Activated naive CD4-positive, alpha-beta T cell treated with anti-CD3 and anti-CD28 coated beads, Interleukin-2, amount 50 U/mL, for 72 hours (primary cell): ENCODE results near the gene CLEC7A. TPM values are rescaled to one million over a fixed set of nuclear protein-coding genes. Genes with fewer than 3 reads are reported as not detected.

Source experiments
- ATAC-seq, 2 donors: fragments of 150-1000 bp; cut with Tn5 transposase; 2 replicates each; pipeline ENCODE4 v1.10.0; 2021; ENCODE audit warnings: mild to moderate bottlenecking in 2 of 2, moderate library complexity in 2 of 2
- DNase-seq, 2 donors: peaks; one replicate each; pipeline ENCODE4 v3.0.0; 2021 to 2022; ENCODE audit warnings: low spot score in 2 of 2
- H3K27ac Mint-ChIP-seq, 2 donors: one replicate each; pipeline ENCODE4 v1.8.0; 2022; ENCODE audit warnings: mild to moderate bottlenecking in 2 of 2, mixed read lengths in 2 of 2
- H3K36me3 Mint-ChIP-seq, 2 donors: one replicate each; pipeline ENCODE4 v1.8.0; 2022; ENCODE audit warnings: mixed read lengths in 2 of 2
- H3K9me3 Mint-ChIP-seq, 2 donors: one replicate each; pipeline ENCODE4 v1.8.0; 2022; ENCODE audit warnings: mixed read lengths in 2 of 2
- total RNA-seq, 2 donors: library from RNA; stranded (reverse); gene quantifications; one replicate each; pipeline ENCODE4 v1.2.3, GENCODE V29; 2022

The CLEC7A gene
- under 1 TPM in 1 of 2 donors, not detected in 1; 0.09 TPM for total RNA-seq

DNA sequence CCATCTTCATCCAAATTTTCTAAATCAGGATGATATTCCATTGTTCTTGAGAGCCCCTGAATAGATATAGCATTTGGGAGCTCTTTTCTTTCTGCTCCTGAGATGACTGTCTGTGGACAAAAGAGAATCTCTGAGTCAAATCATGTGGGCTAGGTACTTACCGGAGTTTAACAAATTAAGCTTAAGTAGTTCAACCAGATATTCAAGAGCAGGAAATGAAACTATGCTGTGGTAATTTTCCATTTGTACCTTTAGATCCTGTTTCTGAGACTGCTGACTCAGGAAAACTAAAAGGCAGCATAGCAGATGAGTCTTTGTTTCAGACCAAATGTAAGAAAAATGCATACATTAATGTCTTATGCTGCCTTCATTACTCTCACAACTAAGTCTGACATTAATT, at the start of gene CLEC7A:
TSS of gene CLEC7A (minus strand) at position 158 of the 400 bp plus-strand sequence. CDS start at position 41, 117 bp downstream.
- H3K36me3 Mint-ChIP-seq, result no peaks in the 10 kb centered on the region
- H3K27ac Mint-ChIP-seq, result no peak within 1 kb of the TSS
- H3K9me3 Mint-ChIP-seq, result no peaks in the 10 kb centered on the region
- ATAC-seq (peak; percentile 91 to 95), DNase-seq (no peak)

DNA sequence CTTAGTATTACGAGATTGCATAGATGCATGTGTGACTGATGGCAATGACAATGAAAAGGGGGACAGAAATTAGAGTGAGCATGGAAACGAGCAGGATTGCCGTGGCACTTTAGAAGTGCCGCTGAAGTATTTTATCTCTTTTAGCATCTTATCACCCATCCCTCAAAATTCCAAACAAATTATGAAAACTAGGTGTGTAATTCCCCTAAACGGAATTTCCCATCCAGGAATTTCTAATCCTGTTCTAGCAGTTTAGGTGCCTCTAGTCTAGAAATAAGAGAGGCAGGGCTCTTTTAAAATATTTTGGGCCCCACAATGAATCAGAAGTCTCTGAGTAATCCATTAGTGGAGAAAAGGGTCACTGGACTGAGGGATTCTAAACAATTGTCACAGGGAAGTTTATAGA, 49.8 kb upstream of the CLEC7A start:
- no peak overlapping the region for H3K27ac Mint-ChIP-seq
- no peak for DNase-seq
- H3K9me3 Mint-ChIP-seq, result no peaks in the 10 kb centered on the region

DNA sequence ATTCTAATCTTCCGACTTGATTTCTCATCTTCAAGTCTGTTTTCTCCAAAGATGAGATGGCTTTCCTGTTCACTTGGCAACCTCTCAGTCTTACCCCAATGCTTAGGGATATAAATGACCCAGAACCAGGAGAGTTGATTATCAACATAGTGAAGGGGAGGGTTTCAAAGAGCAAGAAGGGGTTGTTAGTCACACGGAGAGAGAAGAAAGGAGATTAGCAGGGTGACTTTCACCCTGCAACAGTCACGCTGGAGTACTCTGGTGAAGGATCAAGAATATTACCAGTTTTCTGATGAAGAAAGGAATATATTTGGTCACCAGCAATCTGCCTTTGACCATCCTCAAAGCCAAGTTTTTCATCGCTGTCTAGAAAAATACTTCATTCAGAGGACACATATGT, 48.8 kb upstream of the CLEC7A start, which contains the start of gene TMEM52B:
TSS of gene TMEM52B (plus strand) at position 212 of the 400 bp plus-strand sequence. CDS start 543 bp downstream, outside the sequence.
- DNase-seq (no peak), ATAC-seq (no peak)
- H3K27ac Mint-ChIP-seq, result no peak within 1 kb of the TSS
- H3K9me3 Mint-ChIP-seq, result no peaks in the 10 kb centered on the region
- H3K36me3 Mint-ChIP-seq, result no peaks in the 10 kb centered on the region

More for the DNA sequence above, 49.8 kb upstream of the CLEC7A start:
- H3K36me3 Mint-ChIP-seq, result no peaks in the 10 kb centered on the region
- no peak for ATAC-seq

DNA sequence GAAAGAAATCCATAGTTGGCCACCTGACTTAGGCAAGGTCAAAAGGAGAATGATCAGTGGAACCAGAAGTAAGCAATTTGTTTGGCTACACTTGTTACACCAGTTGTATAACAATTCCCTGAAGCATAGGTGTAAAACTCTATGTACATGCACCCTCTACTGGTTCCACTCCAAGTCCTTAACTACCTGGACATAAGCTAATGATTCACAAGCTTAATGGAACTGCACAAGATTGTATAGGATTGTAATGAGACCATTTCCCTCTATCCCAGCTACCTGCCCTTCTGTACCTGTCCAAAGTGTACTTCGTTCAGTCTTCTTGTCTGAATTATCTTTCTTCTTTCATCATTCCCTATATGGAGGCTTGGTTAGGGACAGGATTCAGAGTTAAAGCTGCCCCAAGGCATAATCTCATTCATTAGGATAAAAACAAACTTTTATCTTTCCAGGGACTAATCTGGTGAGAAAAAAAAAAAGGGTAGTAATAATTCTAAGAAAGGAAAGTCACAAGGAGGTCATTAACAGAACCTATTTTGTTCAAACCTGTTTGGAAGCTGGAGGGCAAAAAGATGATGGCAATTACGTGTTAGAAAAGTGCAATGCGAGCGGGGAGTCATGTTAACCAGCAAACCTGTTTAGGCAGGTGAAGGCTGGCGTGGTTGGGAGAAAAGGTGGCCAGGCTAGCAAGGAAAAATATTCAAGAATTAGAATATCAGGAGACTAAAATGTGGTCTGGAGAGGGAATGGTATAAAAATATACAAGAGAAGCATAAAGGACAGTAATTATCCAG, 46.0 kb upstream of the CLEC7A start:
- Mint-ChIP-seq H3K9me3 (no peaks in the 10 kb centered on the region), H3K27ac (no peak overlapping the region), H3K36me3 (no peaks in the 10 kb centered on the region)
- ATAC-seq, result no peak
- DNase-seq, result no peak

DNA sequence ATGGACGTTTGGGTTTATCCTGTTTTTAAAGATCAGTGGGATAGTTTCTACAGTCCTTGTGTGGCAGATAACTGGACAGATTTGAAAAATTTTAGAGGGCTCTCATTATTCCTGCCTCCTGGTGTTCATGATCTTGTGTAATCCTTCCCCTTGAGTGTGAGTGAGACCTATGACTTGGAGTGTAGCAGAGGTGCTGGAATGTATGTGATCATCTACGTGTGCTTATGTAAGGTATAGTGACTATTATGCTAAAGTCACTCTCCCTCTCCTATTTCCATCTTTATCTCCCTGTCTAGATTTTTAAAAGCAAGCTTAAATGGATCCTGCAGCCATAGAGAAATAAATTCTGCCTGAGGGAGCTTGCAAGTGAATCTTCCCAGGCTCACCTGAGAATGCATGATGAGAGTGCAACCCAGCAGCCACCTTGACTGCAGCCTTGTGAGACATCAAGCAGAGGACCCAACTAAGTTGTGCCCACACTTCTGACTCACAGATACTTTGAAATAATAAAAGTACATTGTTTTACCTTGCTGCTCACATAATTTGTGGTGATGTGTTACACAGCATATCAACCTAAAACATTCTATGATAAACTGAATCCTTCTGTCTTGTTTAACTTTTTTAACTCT, 45.1 kb upstream of the CLEC7A start:
- DNase-seq (no peak), ATAC-seq (no peak)
- Mint-ChIP-seq H3K36me3 (no peaks in the 10 kb centered on the region), H3K27ac (no peak overlapping the region), H3K9me3 (no peaks in the 10 kb centered on the region)

DNA sequence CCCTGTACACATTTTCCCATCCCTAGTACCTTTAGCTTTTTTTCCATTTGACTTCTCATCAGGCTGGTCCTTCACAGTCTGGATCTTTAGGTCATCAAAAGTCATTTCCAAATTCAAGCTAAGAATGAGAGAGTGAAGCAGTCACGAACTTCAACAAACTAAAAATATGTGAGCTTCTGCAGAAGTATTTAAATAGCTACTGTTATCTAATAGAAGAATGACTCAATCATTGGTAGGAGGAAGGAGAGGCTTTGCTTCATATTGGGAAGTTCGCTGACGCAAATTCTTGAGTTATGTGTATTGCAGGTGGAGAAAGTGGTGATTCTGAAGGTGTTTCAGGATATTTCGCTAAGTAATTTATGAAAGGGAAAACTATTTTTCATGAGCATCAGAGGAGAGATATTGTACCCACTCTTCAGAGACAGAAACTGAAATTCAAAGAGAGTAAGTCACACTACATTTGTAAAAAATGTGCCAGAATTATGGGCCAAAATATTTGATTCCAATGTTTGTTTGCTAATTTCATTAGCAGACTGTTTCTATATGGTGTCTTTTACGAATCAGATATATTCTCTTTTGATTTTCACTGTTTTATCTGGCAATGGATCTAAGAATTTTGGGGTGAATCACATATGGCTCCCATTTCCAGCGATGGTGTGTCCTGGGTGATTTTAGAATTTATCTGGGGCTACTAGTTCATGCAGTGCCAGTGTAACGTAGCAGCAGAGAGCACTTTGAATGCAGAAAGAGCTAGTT, 42.2 kb upstream of the CLEC7A start, which contains the start of gene OLR1:
TSS of gene OLR1 (minus strand) at position 160 of the 756 bp plus-strand sequence. CDS start at position 105, 55 bp downstream.
- H3K27ac Mint-ChIP-seq, result no peak within 1 kb of the TSS
- H3K9me3 Mint-ChIP-seq, result no peaks in the 10 kb centered on the region
- H3K36me3 Mint-ChIP-seq, result no peaks in the 10 kb centered on the region
- no peak for ATAC-seq
- no peak for DNase-seq

DNA sequence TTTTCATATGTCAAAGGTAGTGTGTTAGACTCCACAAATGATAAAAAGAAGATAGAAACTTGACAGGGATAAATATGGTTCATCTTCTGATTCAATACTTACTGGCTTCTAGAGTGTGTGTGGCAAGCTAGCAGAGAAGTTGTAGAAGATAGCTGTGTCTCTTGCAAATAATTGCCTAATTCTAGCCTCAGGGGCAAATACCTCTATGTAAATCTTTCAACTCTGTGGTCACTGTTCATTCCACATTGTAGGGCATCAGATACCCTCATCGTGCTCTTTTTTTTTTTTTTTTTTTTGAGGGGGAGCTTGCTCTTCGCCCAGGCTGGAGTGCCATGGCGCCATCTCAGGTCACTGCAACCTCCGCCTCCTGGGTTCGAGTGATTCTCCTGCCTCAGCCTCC, 40.2 kb upstream of the CLEC7A start:
- H3K9me3 Mint-ChIP-seq, result no peaks in the 10 kb centered on the region
- no peak overlapping the region for H3K27ac Mint-ChIP-seq
- DNase-seq (no peak), ATAC-seq (no peak)
- H3K36me3 Mint-ChIP-seq, result no peaks in the 10 kb centered on the region

DNA sequence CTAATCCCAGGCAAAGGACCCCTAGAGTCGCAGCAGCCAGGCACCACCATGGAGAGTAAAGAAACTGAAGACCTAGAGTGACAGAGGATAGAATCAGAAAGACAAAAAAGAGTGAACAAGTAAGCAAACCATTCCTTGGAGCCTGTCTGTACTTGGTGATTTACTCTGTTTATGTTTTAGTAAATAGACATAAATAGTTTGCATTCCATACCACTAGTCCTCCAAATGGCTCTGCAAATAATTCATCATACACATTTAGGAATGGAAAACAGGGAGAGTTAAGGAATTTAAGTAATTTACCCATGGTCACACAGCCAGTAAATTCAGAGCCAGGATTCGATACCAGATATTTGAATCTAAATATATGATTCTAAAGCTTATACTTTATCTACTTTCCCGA, 39.1 kb upstream of the CLEC7A start:
- DNase-seq, result no peak
- H3K9me3 Mint-ChIP-seq, result no peaks in the 10 kb centered on the region
- ATAC-seq, result no peak
- H3K36me3 Mint-ChIP-seq, result no peaks in the 10 kb centered on the region
- H3K27ac Mint-ChIP-seq, result no peak overlapping the region

DNA sequence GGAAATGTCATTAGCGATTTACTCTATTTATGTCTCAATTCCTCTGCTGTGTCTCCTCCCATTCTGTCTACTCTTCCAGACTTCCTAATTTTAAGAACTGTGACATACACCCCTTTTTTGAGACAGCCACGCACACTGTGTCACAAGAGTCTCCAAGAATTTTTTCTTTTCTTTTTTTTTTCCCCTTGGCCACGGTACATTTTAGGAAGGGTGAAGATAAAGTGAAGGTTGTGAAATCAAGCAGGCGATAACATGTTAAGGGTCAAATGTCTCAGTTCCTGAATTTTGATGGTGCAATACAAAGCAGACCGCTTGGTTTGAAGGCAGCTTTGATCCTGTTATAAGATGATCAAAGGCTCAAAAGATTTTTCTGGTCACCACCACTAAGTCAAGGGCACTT, 37.6 kb upstream of the CLEC7A start:
- Mint-ChIP-seq H3K36me3 (no peaks in the 10 kb centered on the region), H3K27ac (no peak overlapping the region), H3K9me3 (no peaks in the 10 kb centered on the region)

DNA sequence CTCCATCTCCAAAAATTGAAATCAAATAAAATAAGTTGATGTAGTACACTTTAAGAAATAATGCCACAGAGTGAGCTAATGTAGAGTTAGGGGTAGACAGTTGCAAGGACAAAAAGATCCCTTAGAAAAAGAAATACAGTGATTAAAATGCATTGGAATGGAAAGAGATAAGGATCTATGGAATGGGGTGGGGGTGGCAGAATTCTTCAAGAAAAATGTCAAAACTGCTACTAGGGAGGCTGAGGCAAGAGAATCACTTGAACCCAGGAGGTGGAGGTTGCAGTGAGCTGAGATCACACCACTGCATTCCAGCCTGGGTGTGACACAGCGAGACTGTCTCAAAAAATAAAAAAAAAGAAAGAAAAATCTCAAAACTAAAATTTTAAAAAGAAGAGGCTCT, 35.4 kb upstream of the CLEC7A start:
- no peak for ATAC-seq
- no peak for DNase-seq
- Mint-ChIP-seq H3K27ac (no peak overlapping the region), H3K36me3 (no peaks in the 10 kb centered on the region), H3K9me3 (no peaks in the 10 kb centered on the region)

More for the DNA sequence above, 37.6 kb upstream of the CLEC7A start:
- DNase-seq (no peak), ATAC-seq (no peak)

DNA sequence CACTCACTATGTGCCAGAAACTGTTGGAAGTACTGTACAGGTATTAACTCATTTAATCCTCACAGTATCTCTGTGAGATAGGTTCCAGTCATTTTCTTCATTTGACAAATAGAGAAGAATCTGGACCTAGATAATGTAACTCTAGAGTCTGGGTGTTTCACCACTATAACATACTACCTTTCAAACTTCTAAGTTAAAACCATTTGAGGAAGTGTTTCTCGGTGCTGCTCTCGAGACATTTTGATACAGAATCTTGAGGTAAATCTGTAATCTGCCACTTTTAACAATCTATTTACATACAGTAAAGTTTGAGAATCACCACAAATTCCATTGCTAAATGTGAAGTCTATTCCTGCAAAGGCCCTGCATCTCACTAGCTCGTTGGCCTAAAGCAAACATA, 33.1 kb upstream of the CLEC7A start:
- Mint-ChIP-seq H3K9me3 (no peaks in the 10 kb centered on the region), H3K27ac (no peak overlapping the region), H3K36me3 (no peaks in the 10 kb centered on the region)
- no peak for DNase-seq
- no peak for ATAC-seq

DNA sequence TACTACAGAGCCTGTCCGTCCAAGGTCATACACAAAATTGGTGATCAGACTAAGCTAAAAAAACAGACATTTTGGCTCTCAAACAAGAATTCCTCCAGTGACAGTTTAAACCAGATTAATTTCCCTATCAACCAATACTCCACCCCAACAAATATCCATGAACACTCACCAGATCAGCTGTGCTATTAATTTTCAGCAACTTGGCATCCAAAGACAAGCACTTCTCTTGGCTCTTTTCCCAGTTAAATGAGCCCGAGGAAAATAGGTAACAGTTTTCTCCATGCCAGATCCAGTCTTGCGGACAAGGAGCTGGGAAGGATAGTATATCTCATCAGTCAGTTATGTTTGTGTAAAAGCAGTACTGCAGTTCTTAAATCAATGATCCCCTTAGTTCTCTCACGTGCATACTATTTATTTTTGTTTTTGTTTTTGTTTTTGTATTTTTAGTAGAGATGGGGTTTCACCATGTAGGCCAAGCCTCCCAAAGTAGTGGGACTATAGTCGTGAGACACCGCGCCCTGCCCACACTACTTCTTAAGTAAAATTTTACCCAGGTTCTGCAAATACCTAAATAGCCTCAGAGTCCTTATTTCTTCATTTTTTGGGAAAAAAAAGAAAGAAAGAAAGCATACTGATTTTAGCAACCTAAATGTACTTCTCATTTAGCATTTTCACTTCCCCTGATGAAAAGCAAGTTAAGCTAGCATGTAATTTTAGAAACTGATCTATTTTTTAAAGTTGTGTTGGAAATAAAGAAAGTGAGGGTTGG, 30.8 kb upstream of the CLEC7A start:
- ATAC-seq (no peak), DNase-seq (no peak)
- no peaks in the 10 kb centered on the region for H3K9me3 Mint-ChIP-seq
- H3K27ac Mint-ChIP-seq, result no peak overlapping the region
- H3K36me3 Mint-ChIP-seq, result no peaks in the 10 kb centered on the region

DNA sequence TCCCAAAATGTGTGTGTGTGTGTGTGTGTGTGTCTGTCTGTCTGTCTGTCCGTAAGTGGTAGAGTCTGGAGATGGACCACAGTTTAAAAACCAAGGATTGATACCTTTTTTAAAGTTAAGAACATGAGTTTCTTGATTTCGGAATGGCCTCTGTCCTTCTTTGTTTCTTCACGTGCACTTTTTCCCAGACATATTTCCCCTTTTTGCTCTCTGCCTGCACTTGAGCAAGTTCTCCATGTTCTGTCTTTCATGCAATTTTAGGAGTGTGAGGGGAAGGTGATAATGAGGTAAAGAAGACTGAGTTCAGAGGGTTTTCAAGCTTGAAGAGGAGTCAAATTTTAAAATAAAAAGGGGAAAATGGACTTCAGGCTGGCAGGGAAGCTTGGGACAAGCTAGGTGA, 29.3 kb upstream of the CLEC7A start:
- no peaks in the 10 kb centered on the region for H3K36me3 Mint-ChIP-seq

DNA sequence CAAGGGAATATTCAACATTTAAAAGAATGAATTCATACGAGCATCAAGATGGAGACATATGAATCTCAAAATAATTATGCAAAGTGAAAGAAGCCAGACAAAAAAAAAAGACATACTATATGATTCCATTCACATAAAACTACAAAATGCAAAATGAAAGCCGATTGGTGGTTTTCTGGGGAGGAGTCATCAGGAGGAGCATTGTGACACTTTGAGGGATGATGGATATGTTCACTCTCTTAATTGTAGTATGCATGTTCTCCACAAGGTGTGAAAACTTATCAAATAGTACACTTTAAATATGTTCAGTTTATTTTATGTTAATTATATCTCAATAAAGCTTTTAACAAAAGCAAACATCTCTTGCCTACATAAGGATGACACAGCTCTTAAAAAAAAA, 28.4 kb upstream of the CLEC7A start:
- H3K9me3 Mint-ChIP-seq, result no peaks in the 10 kb centered on the region
- ATAC-seq (no peak), DNase-seq (no peak)
- H3K27ac Mint-ChIP-seq, result no peak overlapping the region
- peaks cover 0 to 4% of the 10 kb centered on the region in 2 donors for H3K36me3 Mint-ChIP-seq

More for the DNA sequence above, 29.3 kb upstream of the CLEC7A start:
- DNase-seq (no peak), ATAC-seq (no peak)
- no peaks in the 10 kb centered on the region for H3K9me3 Mint-ChIP-seq
- no peak overlapping the region for H3K27ac Mint-ChIP-seq

DNA sequence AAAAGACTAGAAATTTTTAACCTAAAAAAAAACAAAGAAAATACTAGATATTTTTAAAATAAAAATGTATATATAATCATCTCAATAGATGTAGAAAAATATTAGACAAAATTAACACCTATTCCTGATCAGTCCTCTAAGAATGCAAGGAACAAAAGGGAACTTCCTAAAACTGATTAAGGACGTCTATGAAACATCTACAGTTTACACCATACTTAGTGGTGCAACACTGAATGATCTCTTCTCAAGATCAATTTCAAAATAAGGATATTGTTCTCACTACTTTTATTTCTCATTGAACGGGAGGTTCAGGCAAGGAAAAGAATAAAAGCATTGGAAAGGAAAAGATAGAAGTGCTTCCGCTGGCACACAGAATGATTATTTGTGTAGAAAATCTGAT, 26.0 kb upstream of the CLEC7A start:
- Mint-ChIP-seq H3K9me3 (no peaks in the 10 kb centered on the region), H3K27ac (no peak overlapping the region), H3K36me3 (peaks cover 0 to 4% of the 10 kb centered on the region in 2 donors)
- ATAC-seq (no peak), DNase-seq (no peak)

DNA sequence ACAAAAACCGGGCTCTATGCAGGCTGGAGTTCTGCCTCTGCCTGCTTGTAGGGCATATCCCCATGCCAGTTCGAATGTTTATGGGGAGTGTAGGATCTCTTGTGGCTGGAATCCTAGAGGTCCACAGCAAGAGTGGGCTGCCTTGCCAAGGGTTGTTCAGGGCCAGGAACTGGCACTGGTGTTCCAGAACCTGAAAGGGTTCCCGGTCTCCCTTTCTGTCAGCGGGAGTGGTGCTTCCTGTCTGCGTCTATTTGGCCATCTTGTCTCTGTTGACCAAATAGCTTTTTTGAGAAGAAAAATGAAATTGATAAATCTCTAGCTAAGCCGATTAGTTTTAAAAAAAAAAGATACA, 24.1 kb upstream of the CLEC7A start:
- no peak for DNase-seq
- peak overlapping the region in 1 of 2 donors; percentile 44 for H3K27ac Mint-ChIP-seq
- ATAC-seq, result peak in 1 of 2 donors; percentile 9
- peaks cover 0 to 4% of the 10 kb centered on the region in 2 donors for H3K36me3 Mint-ChIP-seq
- H3K9me3 Mint-ChIP-seq, result no peaks in the 10 kb centered on the region
